ENCODE data around the gene KMT2C. TPM values are rescaled to one million over a fixed set of nuclear protein-coding genes. Genes with fewer than 3 reads are reported as not detected.
"Not testable (repeated sequence)": the region's sequence is repeated elsewhere in the genome, so short reads cannot be mapped to it uniquely, and the experiment has no call there.

Gene KMT2C
- total RNA-seq, 1 donor: 39.7 TPM

DNA sequence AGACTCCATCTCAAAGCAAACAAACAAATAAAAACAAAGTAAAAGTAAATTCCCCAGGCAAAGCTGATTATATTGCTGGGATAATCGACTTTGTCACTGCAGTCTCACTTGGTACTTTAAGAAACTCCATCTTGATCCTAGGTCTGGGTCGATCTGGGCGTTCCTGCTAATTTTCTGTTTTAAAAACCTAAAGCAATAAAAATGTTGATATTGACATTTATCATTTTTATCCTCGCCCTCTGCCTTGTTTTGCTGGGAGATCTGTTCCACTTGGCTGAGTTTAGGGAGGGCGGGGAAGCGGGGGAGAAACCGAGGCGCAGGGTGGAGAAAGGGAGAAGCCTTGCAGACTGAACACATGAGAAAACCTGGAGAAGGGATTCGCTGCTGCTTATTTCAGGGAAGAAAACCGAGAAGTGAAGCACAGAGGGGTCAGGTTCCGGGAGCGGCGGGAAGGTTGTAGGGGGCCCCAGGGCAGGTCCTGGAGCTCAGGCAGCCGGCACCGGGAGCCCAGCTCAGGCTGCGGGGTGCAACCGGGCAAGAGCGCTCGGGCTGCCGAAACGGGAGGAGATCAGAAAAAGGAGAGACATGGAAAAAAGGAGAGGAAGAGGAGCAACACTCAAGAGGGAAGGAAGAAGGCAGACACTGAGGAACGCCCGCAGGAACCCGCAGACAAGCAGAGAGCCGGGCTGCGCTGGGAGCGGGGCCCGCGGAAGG lies 27.3 kb upstream of the KMT2C start:
- DNase-seq (ENCODE audit: low read depth): peak; percentile 76
- peak overlapping the region; percentile 82 for H3K4me3 ChIP-seq (ENCODE audit: low read depth, low read length)
- TF ChIP-seq, protein P1, sequence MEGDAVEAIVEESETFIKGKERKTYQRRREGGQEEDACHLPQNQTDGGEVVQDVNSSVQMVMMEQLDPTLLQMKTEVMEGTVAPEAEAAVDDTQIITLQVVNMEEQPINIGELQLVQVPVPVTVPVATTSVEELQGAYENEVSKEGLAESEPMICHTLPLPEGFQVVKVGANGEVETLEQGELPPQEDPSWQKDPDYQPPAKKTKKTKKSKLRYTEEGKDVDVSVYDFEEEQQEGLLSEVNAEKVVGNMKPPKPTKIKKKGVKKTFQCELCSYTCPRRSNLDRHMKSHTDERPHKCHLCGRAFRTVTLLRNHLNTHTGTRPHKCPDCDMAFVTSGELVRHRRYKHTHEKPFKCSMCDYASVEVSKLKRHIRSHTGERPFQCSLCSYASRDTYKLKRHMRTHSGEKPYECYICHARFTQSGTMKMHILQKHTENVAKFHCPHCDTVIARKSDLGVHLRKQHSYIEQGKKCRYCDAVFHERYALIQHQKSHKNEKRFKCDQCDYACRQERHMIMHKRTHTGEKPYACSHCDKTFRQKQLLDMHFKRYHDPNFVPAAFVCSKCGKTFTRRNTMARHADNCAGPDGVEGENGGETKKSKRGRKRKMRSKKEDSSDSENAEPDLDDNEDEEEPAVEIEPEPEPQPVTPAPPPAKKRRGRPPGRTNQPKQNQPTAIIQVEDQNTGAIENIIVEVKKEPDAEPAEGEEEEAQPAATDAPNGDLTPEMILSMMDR (IDR thresholded peaks at IDR 0.05; ENCODE audit: insufficient read depth, low read depth, low read length): no peak

DNA sequence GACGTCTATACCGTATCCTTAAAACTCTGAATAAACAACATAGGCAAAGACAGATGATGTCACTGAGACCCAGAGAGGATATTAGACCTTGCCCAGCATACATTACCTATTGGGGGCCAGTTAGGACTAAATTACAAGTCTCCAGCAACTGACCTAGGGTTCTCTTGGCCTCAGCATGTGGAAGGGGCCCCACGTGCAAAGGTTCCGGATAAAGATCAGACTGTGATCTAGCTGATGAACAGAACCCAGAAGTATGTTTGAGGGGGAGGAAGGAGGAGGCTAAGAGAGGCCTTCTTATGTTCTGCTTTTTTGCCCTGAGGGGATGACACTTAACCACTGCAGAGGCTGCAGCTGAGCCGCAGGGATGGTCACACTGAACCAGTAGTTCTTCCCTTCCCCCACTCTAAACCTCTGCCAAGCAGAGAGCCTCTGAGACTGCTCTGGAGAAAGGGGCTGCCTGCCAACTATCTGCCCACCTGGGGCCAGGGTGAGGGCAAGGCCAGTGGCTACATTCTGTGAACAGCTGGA lies 24.0 kb upstream of the KMT2C start:
- TF ChIP-seq, protein P1 (IDR thresholded peaks at IDR 0.05; ENCODE audit: insufficient read depth, low read depth, low read length): no peak
- DNase-seq (ENCODE audit: low read depth): peak; percentile 59
- H3K4me3 ChIP-seq (ENCODE audit: low read depth, low read length): no peak overlapping the region

DNA sequence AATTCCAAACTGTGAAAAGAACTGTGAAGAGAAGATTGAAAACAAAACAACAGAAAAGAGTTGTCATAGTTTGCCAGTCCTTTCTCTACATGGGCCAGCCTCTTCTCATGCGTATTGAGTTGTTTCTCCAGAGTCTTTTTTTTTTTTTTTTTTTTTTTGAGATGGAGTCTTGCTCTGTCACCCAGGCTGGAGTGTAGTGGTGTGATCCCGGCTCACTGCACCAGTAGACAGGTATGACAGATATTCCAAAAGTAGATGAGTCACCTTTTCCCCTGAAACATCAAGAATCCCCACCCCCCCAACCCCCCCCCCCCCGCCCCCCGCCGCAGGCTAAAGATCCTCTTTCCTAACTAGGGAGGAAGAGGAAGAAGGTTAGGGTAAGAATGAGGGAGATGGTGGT lies 15.6 kb upstream of the KMT2C start:
- no peak for DNase-seq (ENCODE audit: low read depth)
- H3K4me3 ChIP-seq (ENCODE audit: low read depth, low read length): no peak overlapping the region
- TF ChIP-seq, protein P1 (IDR thresholded peaks at IDR 0.05; ENCODE audit: insufficient read depth, low read depth, low read length): no peak

DNA sequence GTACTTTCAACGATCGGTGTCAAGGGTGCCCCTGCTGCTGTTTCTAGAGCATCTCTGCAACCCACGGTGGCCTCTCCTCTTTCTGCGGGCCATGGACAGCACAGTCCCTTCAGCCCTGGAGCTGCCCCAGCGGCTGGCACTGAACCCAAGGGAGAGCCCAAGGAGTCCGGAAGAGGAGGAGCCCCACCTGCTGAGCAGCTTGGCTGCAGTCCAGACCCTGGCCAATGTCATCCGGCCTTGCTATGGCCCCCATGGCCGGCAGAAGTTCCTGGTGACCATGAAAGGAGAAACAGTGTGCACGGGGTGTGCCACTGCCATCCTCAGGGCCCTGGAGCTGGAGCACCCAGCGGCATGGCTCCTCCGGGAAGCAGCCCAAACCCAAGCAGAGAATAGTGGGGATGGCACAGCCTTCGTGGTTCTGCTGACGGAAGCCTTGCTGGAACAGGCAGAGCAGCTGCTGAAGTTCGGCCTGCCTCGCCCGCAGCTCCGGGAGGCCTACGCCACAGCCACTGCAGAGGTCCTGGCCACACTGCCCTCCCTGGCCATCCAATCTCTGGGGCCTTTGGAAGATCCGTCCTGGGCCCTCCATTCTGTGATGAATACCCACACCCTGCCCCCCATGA lies 9.7 kb upstream of the KMT2C start:
- DNase-seq (ENCODE audit: low read depth); H3K4me3 ChIP-seq (ENCODE audit: low read depth, low read length): not testable (repeated sequence)

DNA sequence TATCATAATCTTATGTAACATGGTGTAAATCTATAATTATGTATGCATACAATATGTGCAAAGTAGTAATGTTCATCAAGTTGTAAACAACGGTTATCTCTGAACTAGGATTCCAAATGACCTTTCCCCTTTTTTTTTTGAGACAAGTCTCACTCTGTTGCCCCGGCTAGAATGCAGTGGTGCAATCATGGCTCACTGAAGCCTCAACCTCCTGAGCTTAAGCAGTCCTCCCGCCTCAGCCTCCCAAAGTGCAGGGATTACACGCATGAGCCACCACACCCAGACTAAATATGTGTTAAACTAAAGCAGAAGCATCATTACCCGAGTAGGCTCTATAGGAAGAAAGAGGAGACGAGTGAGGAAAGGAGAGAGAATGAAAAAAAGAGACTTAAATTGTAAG lies 7.8 kb upstream of the KMT2C start:
- no peak for DNase-seq (ENCODE audit: low read depth)
- no peak overlapping the region for H3K4me3 ChIP-seq (ENCODE audit: low read depth, low read length)
- TF ChIP-seq, protein P1 (IDR thresholded peaks at IDR 0.05; ENCODE audit: insufficient read depth, low read depth, low read length): no peak

DNA sequence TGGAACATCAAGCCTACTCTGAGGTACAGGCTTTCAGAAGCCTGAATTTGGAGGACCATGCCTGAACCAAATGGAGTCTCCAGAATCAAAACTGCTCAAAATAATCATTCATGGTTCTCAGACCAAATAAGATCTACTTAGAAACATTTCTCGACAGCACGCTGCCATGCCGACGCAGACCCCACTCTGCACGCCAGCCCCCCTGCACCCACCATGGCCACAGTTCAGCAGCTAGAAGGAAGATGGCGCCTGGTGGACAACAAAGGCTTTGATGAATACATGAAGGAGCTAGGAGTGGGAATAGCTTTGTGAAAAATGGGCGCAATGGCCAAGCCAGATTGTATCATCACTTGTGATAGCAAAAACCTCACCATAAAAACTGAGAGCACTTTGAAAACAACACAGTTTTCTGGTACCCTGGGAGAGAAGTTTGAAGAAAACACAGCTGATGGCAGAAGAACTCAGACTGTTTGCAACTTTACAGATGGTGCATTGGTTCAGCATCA lies 6.6 kb upstream of the KMT2C start:
- no peak overlapping the region for H3K4me3 ChIP-seq (ENCODE audit: low read depth, low read length)
- TF ChIP-seq, protein P1 (IDR thresholded peaks at IDR 0.05; ENCODE audit: insufficient read depth, low read depth, low read length): no peak
- DNase-seq (ENCODE audit: low read depth): no peak

DNA sequence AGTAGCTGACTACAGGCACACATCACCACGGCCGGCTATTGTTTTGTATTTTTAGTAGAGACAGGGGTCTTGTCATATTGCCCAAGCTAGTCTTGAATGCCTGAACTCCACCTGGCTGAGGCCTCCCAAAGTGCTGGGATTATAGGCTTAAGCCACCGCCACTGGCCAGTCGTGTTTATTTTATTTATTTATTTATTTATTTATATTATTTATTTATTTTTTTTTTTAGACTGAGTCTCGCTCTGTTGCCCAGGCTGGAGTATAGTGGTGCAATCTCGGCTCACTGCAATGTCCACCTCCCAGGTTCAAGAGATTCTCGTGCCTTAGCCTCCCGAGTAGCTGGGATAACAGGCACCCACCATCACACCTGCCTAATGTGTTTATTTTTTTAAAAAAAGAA lies 6.0 kb upstream of the KMT2C start:
- not testable (repeated sequence) for H3K4me3 ChIP-seq (ENCODE audit: low read depth, low read length); DNase-seq (ENCODE audit: low read depth)

DNA sequence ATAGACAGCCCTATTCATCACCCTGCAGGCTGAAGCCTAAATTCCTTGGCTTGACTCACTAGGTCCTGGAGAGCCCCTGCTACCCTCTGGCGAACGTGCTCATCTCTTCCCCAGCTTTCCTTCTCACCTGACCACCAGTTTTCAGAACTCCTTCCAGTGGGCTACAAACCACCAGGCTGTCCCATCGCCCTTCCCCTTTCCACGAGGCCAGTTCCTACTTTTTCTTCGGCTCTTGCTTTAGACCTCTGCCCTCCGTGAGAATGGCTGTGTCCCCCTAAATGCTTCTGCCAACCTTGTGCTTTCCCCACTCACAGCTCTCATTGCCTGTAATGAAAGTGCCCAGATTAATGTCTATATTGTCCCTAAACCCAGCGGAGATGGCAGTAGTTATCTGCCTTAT lies 5.4 kb upstream of the KMT2C start:
- DNase-seq (ENCODE audit: low read depth); H3K4me3 ChIP-seq (ENCODE audit: low read depth, low read length): not testable (repeated sequence)

DNA sequence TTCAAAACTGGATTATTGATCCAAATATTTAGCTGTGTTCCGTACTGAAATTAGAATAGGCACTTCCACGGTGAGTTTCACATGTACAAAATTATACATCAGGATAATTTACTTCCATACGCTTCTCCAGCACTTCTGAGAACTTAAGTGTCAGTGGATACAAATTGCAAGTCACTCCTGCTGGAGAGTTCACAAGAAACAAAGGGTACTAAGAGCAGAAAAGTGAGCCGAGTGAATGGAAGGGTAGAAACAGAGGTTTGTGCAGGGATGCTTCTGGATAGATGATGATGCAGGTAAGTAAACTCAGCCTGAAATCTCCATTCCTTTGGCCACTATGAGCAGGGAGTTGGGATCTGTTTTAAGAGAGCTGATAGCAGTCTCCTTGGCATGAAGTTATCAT lies 2.2 kb upstream of the KMT2C start:
- not testable (repeated sequence) for H3K4me3 ChIP-seq (ENCODE audit: low read depth, low read length); DNase-seq (ENCODE audit: low read depth)

DNA sequence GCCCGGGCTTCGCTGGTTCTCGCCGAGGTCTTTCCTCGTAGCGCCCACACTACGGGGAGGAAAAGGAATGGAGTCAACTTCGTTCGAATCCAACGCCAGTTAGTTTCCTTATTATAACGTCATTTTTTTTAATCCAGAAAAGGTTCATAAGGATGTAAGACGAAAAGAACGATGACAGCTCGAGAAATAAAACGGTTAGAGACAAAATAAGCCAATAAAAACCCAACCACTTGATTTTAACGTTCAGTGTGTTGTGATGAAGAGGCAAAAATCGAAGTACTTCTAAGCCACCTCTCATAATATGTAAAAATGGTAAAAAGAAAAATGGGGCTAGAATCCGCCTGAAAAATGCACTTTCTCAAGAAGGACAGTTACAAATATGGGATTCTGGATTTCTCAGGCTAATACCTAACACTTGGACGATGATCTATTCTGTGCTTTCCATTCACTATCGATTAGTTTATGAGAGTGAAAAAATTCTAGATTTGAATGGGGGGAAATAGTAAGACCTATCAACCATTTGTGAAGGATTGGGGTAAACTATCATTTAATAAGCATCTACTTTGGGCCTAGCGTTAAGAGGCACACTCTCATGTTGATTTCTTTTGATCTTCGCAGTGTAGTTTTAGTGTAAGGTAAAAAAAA lies 1.2 kb upstream of the KMT2C start:
- H3K4me3 ChIP-seq (ENCODE audit: low read depth, low read length): peak overlapping the region; percentile 62
- DNase-seq (ENCODE audit: low read depth): not testable (repeated sequence)
